HepG2 (cell line): ENCODE results near the gene PKNOX2. TPM values are rescaled to one million over a fixed set of nuclear protein-coding genes. Genes with fewer than 3 reads are reported as not detected.

Experiments used
- ATAC-seq: fragments of 200-7000 bp; cut with Tn5 transposase; 3 replicates; pipeline ENCODE4 v1.9.1; 2020; ENCODE audit warnings: mild to moderate bottlenecking, moderate library complexity
- BruUV-seq: library from RNA; stranded (reverse); fragments of 400-500 nt; replicated peaks from 2 replicates; lab custom pipeline; 2021; lab: Mats Ljungman, UMichigan
- CTCF ChIA-PET: fragments of 300-600 bp; formaldehyde crosslinking; extraction: SDS; loops from one replicate; lab custom pipeline; 2021; ENCODE audit warnings: low total read pairs, inconsistent platforms, low intra/inter-chr PET ratio; lab: Yijun Ruan, JAX
- POLR2A ChIA-PET: fragments of 350-600 bp; sonication (Branson Sonifier 250); formaldehyde crosslinking; loops from one replicate; lab custom pipeline; 2020; ENCODE audit warnings: antibody characterized with exemption, inconsistent platforms; lab: Yijun Ruan, JAX
- DNase-seq: peaks from one replicate; pipeline ENCODE4 v3.0.0-alpha.2; 2015; ENCODE audit warnings: low spot score
- FAIRE-seq: peaks from 3 replicates; lab custom pipeline; 2011; peaks lifted over from hg19 to GRCh38; lab: Jason Lieb, UNC
- H2AFZ ChIP-seq: one replicate; pipeline ENCODE4 v1.6.1; 2011; ENCODE audit warnings: low read length, inconsistent platforms
- H3K27ac ChIP-seq: fragments of 300-600 bp; 3 replicates; pipeline ENCODE4 v1.8.0; 2011; ENCODE audit warnings: mixed run types, mild to moderate bottlenecking, mixed read lengths, low read length, inconsistent platforms; ENCODE audit not compliant: insufficient read depth; ENCODE audit errors: extremely low read length
- H3K27me3 ChIP-seq, 2 experiments: fragments of 200-600 bp in 1 of 2; 2 replicates in 1 of 2; 3 replicates in 1 of 2; pipeline versions ENCODE4 v1.6.0 to v1.8.0; 2011; ENCODE audit warnings: low read length in 2 of 2, mild to moderate bottlenecking in 2 of 2, moderate library complexity in 2 of 2, inconsistent platforms in 1 of 2; ENCODE audit not compliant: insufficient read depth in 2 of 2, control insufficient read depth in 1 of 2
- H3K36me3 ChIP-seq, 2 experiments: fragments of 200-600 bp in 1 of 2; replicated peaks in 1 of 2; 2 replicates in 1 of 2; 3 replicates in 1 of 2; pipeline versions ENCODE4 v1.5.1 to v1.8.0; 2011; ENCODE audit warnings: low read length in 2 of 2, inconsistent platforms in 1 of 2; ENCODE audit not compliant: insufficient read depth in 2 of 2, control insufficient read depth in 1 of 2
- H3K4me1 ChIP-seq: 2 replicates; pipeline ENCODE4 v1.5.1; 2012; ENCODE audit warnings: low read length, inconsistent platforms; ENCODE audit not compliant: insufficient read depth
- H3K4me2 ChIP-seq: 2 replicates; pipeline ENCODE4 v1.6.0; 2011; ENCODE audit warnings: low read depth, low read length, inconsistent platforms
- H3K4me3 ChIP-seq, 3 experiments: fragments of 200-600 bp in 1 of 3; sonication (generic), shearing (Covaris generic) in 1 of 3; replicated peaks in 1 of 3; 2 replicates each; pipeline ENCODE4 v1.5.1; 2011 to 2016; ENCODE audit warnings: low read length in 3 of 3, inconsistent platforms in 2 of 3, low read depth in 2 of 3, mild to moderate bottlenecking in 2 of 3, control low read depth in 1 of 3, mixed read lengths in 1 of 3; ENCODE audit not compliant: insufficient read depth in 1 of 3
- H3K79me2 ChIP-seq: one replicate; pipeline ENCODE4 v1.6.1; 2011; ENCODE audit warnings: low read length, inconsistent platforms; ENCODE audit not compliant: insufficient read depth
- H3K9ac ChIP-seq: 2 replicates; pipeline ENCODE4 v1.6.0; 2011; ENCODE audit warnings: mild to moderate bottlenecking, low read depth, low read length, inconsistent platforms; ENCODE audit not compliant: insufficient read depth
- H3K9me3 ChIP-seq: 2 replicates; pipeline ENCODE4 v1.5.1; 2012; ENCODE audit warnings: mild to moderate bottlenecking, low read length
- H4K20me1 ChIP-seq: 2 replicates; pipeline ENCODE4 v1.6.0; 2011; ENCODE audit warnings: inconsistent platforms, mild to moderate bottlenecking, low read length, moderate library complexity; ENCODE audit not compliant: insufficient read depth
- FLYWCH1 ChIP-seq: sonication (generic); formaldehyde crosslinking; IDR thresholded peaks from 2 replicates; pipeline ENCODE4 v1.8.1; 2023; ENCODE audit warnings: mild to moderate bottlenecking, missing genetic modification reagents
- HIVEP1 ChIP-seq: sonication (generic); formaldehyde crosslinking; IDR thresholded peaks from 2 replicates; pipeline ENCODE4 v1.4.0; 2020; ENCODE audit warnings: mild to moderate bottlenecking, missing genetic modification reagents
- HOXA5 ChIP-seq: sonication (generic); formaldehyde crosslinking; IDR thresholded peaks from 2 replicates; pipeline ENCODE4 v1.4.0; 2020; ENCODE audit warnings: missing genetic modification reagents
- ISL2 ChIP-seq: sonication (generic); formaldehyde crosslinking; IDR thresholded peaks from 2 replicates; pipeline ENCODE4 v1.5.0; 2020; ENCODE audit warnings: missing genetic modification reagents
- PHF20 ChIP-seq: sonication (generic); formaldehyde crosslinking; IDR thresholded peaks from 2 replicates; pipeline ENCODE4 v1.5.0; 2020; ENCODE audit warnings: mild to moderate bottlenecking, missing genetic modification reagents
- RBM39 ChIP-seq: fragments of 200-400 bp; formaldehyde crosslinking; IDR thresholded peaks from one replicate; pipeline ENCODE4 v1.6.1; 2018; ENCODE audit warnings: antibody characterized with exemption, mild to moderate bottlenecking, low read depth, low read length; ENCODE audit not compliant: poor library complexity, severe bottlenecking
- SUZ12 ChIP-seq: fragments of 150-350 bp; IDR thresholded peaks from 2 replicates; pipeline ENCODE4 v1.6.1; 2014; ENCODE audit warnings: low read depth, low read length
- THYN1 ChIP-seq: sonication (generic); formaldehyde crosslinking; IDR thresholded peaks from 2 replicates; pipeline ENCODE4 v1.8.1; 2023; ENCODE audit warnings: low read depth, mild to moderate bottlenecking, moderate library complexity, missing genetic modification reagents, borderline replicate concordance
- ZKSCAN1 ChIP-seq: fragments of 150-350 bp; IDR thresholded peaks from 2 replicates; pipeline ENCODE4 v1.6.1; 2014; ENCODE audit warnings: low read length
- ZNF281 ChIP-seq: sonication (generic); formaldehyde crosslinking; IDR thresholded peaks from 2 replicates; pipeline ENCODE4 v1.4.0; 2020; ENCODE audit warnings: missing genetic modification reagents, borderline replicate concordance
- ZNF350 ChIP-seq: sonication (generic); formaldehyde crosslinking; IDR thresholded peaks from 2 replicates; pipeline ENCODE4 v1.4.0; 2020; ENCODE audit warnings: mild to moderate bottlenecking, low read depth, missing genetic modification reagents, borderline replicate concordance
- WGBS: methylation state at CpG from one replicate; pipeline ENCODE4 v1.1.6; 2017; ENCODE audit warnings: low lambda C conversion rate; 5-methylcytosine and 5-hydroxymethylcytosine counted together
- in situ Hi-C: cut with HindIII; loops from 2 replicates; pipeline ENCODE4 v1.10.0; 2017; ENCODE audit warnings: low pct_unique_long_range_greater_than_20kb; ENCODE audit not compliant: extremely low pct_ligation_motif_present
- intact Hi-C: fragments of 100-400 bp; cut with micrococcal nuclease; formaldehyde crosslinking; loops from one replicate; pipeline ENCODE4 v1.10.0; 2022; ENCODE audit not compliant: unreplicated experiment
- polyA plus RNA-seq, 8 experiments: library from polyadenylated mRNA; depleted of rRNA in 3 of 8; stranded (reverse) in 7 of 8; unstranded in 1 of 8; fragments of >200 nt; fragmentation: Illumina TruSeq in 4 of 8; extraction: Trizol in 4 of 8; gene quantifications; 2 replicates each; pipeline versions ENCODE4 v1.2.1 to v1.2.3, GENCODE V29; 2011 to 2016; ENCODE audit warnings: low read depth in 4 of 8, missing spikeins in 1 of 8, mixed read lengths in 1 of 8; ENCODE audit not compliant: insufficient read depth in 1 of 8
- total RNA-seq, 5 experiments: library from RNA; depleted of rRNA; stranded (reverse); fragments of >200 nt; fragmentation: Illumina TruSeq; extraction: Trizol; gene quantifications; 2 replicates each; pipeline ENCODE4 v1.2.3, GENCODE V29; 2016; ENCODE audit warnings: low read depth in 1 of 5
- TF ChIP-seq, protein P1 (sequence below): sonication (generic); formaldehyde crosslinking; IDR thresholded peaks from 2 replicates; pipeline ENCODE4 v1.4.0; 2020; ENCODE audit warnings: missing genetic modification reagents, mild to moderate bottlenecking, borderline replicate concordance
- TF ChIP-seq, protein P2 (sequence below): IDR thresholded peaks from 2 replicates; pipeline ENCODE4 v1.6.1; 2016; ENCODE audit warnings: low read depth
- TF ChIP-seq, protein P3 (sequence below): IDR thresholded peaks from 2 replicates; pipeline ENCODE4 v1.6.1; 2016
- TF ChIP-seq, protein P4 (sequence below): IDR thresholded peaks from 2 replicates; pipeline ENCODE4 v1.6.1; 2016

Gene PKNOX2
- total and polyA plus RNA-seq, 2 of the 13 experiments (the other 11 are each of a cell fraction or from before 2014, with no cell fraction given): not detected

DNA sequence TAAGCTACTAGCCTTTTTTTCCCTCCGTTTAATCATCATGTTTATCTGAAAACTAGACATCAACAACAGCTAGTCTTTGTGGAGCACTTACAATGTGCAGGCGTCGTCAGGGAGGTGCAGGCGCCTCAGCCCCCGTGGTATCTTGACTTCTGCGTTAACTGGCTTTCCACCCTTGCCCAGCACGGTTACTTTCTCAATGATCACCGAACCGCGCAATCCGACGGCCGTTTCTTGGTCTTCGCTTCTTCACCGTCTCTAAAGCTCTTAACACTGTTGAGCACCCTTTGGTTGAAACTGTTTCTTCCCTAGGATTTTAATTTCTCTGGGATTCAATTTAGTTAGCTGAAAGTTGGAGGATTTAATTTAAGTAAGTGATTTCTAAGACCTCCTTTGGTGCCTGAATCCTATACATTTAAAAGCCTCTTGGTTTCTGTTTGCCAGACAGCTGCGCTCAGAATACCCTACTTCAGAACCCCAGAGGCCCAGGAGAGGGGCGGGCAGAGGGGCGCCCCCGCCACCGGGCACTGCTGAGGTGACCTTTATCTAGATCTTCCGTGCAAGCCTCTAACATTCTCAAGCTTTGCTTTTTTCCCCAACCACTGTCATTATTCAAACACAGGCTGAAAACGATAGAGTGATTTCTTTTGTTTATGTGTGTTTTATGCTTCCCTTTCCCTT lies 35.1 kb upstream of the PKNOX2 start:
- H3K27me3 ChIP-seq: peaks cover 3 to 33% of the 10 kb centered on the region in 2 experiments; a peak in 3 of 5 replicates
- no peak for ATAC-seq
- no peaks in the 10 kb centered on the region for H3K36me3 ChIP-seq
- no peak for DNase-seq
- FAIRE-seq: no peak
- TF ChIP-seq SUZ12 (no peak), PHF20 (CRISPR knock-in tag) (no peak), ZNF350 (CRISPR knock-in tag) (no peak), THYN1 (CRISPR knock-in tag) (no peak), ISL2 (CRISPR knock-in tag) (no peak), HOXA5 (no peak), HIVEP1 (no peak), RBM39 (no peak), ZNF281 (CRISPR knock-in tag) (no peak), ZKSCAN1 (no peak), FLYWCH1 (no peak)
- TF ChIP-seq, protein P1, sequence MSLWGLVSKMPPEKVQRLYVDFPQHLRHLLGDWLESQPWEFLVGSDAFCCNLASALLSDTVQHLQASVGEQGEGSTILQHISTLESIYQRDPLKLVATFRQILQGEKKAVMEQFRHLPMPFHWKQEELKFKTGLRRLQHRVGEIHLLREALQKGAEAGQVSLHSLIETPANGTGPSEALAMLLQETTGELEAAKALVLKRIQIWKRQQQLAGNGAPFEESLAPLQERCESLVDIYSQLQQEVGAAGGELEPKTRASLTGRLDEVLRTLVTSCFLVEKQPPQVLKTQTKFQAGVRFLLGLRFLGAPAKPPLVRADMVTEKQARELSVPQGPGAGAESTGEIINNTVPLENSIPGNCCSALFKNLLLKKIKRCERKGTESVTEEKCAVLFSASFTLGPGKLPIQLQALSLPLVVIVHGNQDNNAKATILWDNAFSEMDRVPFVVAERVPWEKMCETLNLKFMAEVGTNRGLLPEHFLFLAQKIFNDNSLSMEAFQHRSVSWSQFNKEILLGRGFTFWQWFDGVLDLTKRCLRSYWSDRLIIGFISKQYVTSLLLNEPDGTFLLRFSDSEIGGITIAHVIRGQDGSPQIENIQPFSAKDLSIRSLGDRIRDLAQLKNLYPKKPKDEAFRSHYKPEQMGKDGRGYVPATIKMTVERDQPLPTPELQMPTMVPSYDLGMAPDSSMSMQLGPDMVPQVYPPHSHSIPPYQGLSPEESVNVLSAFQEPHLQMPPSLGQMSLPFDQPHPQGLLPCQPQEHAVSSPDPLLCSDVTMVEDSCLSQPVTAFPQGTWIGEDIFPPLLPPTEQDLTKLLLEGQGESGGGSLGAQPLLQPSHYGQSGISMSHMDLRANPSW: no peak
- TF ChIP-seq, protein P2, sequence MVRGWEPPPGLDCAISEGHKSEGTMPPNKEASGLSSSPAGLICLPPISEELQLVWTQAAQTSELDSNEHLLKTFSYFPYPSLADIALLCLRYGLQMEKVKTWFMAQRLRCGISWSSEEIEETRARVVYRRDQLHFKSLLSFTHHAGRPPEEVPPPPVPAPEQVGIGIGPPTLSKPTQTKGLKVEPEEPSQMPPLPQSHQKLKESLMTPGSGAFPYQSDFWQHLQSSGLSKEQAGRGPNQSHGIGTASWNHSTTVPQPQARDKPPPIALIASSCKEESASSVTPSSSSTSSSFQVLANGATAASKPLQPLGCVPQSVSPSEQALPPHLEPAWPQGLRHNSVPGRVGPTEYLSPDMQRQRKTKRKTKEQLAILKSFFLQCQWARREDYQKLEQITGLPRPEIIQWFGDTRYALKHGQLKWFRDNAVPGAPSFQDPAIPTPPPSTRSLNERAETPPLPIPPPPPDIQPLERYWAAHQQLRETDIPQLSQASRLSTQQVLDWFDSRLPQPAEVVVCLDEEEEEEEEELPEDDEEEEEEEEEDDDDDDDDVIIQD (CRISPR knock-in tag): no peak
- TF ChIP-seq, protein P3, sequence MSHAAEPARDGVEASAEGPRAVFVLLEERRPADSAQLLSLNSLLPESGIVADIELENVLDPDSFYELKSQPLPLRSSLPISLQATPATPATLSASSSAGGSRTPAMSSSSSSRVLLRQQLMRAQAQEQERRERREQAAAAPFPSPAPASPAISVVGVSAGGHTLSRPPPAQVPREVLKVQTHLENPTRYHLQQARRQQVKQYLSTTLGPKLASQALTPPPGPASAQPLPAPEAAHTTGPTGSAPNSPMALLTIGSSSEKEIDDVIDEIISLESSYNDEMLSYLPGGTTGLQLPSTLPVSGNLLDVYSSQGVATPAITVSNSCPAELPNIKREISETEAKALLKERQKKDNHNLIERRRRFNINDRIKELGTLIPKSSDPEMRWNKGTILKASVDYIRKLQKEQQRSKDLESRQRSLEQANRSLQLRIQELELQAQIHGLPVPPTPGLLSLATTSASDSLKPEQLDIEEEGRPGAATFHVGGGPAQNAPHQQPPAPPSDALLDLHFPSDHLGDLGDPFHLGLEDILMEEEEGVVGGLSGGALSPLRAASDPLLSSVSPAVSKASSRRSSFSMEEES (CRISPR knock-in tag): no peak
- TF ChIP-seq, protein P4, sequence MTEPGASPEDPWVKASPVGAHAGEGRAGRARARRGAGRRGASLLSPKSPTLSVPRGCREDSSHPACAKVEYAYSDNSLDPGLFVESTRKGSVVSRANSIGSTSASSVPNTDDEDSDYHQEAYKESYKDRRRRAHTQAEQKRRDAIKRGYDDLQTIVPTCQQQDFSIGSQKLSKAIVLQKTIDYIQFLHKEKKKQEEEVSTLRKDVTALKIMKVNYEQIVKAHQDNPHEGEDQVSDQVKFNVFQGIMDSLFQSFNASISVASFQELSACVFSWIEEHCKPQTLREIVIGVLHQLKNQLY (CRISPR knock-in tag): no peak
- 0 out of 2 replicates have a peak overlapping the region, but pooled peaks have one; percentile 29 for H3K4me2 ChIP-seq
- no peaks in the 10 kb centered on the region for H3K4me1 ChIP-seq
- no peak overlapping the region for H3K27ac ChIP-seq
- no peaks in the 10 kb centered on the region for H3K79me2 ChIP-seq
- no peak overlapping the region for H3K4me3 ChIP-seq
- in situ Hi-C loops: no loop called here
- no peak overlapping the region for H2AFZ ChIP-seq
- no peak overlapping the region for H3K9ac ChIP-seq
- no TSS peak for BruUV-seq
- WGBS: 55% methylated on average over 22 of the region's 22 CpGs
- H4K20me1 ChIP-seq: no peaks in the 10 kb centered on the region
- CTCF ChIA-PET: no interaction called here
- POLR2A ChIA-PET: no interaction called here
- no peaks in the 10 kb centered on the region for H3K9me3 ChIP-seq
- intact Hi-C loops: no loop called here
